Fibroblast of pulmonary artery (primary cell): ENCODE results near the gene LINS1.

Source experiments
- DNase-seq: peaks from one replicate; pipeline ENCODE4 v3.0.0-alpha.2; 2010; ENCODE audit warnings: low read depth
- H3K4me3 ChIP-seq: replicated peaks from 2 replicates; pipeline ENCODE4 v1.5.1; 2011; ENCODE audit warnings: low read depth, mild to moderate bottlenecking, control low read depth, low read length, moderate library complexity
- TF ChIP-seq, protein P1 (sequence below): IDR thresholded peaks from 2 replicates; pipeline ENCODE4 v1.5.1; 2011; ENCODE audit warnings: mild to moderate bottlenecking, control low read depth, low read length, inconsistent platforms; ENCODE audit errors: missing control alignments

Gene LINS1

DNA sequence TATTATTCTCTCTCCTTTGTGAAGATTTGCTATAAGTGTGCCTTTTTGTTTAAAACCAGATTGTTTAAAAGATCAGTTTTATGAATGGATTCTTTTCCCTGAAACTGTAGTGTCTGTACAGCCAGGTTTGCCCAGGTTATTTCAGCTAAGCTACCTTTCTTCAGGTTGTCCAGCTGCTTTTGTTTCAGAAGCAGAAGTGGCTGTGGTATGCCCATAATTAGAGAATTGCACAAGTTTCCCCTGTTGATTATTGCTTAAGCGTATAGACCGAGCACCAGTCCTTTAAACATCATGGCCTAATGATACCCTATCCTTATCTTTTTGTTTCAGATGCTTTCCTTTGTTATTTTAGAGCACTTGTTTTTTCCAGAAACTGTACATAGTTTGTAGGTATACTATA is 10.6 kb upstream of the LINS1 start:
- H3K4me3 ChIP-seq, result no peak overlapping the region

DNA sequence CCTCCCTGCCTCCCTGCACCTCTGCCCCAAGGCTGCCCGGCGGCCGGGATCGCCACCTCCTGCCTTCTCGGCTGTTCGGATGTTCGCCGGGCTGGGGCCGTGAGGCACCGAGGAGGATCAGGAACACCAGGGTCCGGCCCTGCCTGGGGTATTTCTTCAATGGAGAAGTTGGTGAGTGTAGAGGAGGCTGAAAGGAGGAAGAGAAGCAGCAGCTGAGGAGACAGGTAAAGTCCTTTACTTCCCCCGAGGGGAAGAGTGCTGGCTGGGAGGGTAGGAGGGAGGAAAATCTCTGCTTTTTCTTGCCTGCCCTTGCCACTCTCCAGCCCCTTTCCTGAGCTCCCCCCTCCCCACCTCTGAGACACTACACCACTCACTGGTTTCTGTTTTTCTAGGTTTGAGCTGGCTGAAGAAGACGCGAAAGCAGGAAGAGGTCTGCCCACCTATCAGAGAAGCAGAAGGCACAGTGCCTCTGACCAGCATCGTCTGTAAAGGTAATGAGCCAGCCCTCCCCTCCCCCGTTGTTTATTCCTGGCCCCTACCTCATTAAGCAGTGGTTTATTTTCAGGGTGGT is 924 bp upstream of the LINS1 start:
- TF ChIP-seq, protein P1, sequence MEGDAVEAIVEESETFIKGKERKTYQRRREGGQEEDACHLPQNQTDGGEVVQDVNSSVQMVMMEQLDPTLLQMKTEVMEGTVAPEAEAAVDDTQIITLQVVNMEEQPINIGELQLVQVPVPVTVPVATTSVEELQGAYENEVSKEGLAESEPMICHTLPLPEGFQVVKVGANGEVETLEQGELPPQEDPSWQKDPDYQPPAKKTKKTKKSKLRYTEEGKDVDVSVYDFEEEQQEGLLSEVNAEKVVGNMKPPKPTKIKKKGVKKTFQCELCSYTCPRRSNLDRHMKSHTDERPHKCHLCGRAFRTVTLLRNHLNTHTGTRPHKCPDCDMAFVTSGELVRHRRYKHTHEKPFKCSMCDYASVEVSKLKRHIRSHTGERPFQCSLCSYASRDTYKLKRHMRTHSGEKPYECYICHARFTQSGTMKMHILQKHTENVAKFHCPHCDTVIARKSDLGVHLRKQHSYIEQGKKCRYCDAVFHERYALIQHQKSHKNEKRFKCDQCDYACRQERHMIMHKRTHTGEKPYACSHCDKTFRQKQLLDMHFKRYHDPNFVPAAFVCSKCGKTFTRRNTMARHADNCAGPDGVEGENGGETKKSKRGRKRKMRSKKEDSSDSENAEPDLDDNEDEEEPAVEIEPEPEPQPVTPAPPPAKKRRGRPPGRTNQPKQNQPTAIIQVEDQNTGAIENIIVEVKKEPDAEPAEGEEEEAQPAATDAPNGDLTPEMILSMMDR, result no peak
- DNase-seq, result peak; percentile 8
- peak overlapping the region; percentile 93 for H3K4me3 ChIP-seq

More for the DNA sequence above, 10.6 kb upstream of the LINS1 start:
- no peak for DNase-seq
- TF ChIP-seq, protein P1, result no peak

DNA sequence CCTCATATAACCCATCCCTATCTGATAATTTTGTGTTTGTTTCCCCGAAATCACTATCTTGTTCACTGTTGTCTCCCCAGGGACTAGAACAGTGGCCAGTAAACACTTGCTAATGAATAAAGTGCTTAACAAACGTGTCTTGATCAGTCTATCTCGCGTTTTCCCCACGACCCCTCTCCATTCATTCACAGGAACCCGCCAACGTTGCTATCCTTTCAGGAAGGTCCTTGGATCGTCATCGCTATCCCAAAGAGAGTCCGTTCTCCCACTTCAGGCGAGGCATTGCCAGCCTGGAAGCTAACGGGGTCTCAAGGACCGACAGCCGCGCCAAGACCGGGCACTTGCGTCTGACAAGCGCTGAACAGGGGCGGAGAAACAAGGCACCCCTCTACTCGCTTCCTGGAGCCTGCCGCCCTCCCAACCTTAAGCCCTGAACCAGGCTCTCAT is 344 bp downstream of the LINS1 start:
- TF ChIP-seq, protein P1, result no peak
- H3K4me3 ChIP-seq, result peak overlapping the region; percentile 87
- DNase-seq, result no peak

DNA sequence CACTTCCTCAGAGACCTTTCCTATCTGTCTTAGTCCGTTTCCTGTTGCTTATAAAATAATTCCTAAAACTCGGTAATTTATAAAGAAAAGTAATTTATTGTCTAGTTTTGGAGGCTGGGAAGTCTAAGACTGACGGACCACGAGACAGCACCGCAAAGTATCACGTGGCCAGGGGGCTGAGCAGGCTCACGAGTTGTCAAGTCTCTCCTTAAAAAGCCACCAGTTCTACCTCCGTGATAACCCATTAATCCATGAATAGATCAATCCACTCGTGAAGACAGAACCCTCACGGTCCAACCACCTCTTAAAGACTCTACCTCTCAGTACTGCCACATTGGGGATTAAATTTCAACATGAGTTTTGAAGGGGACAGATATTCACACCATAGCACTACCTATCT is 821 bp downstream of the LINS1 start:
- DNase-seq, result peak; percentile 17
- TF ChIP-seq, protein P1, result no peak
- H3K4me3 ChIP-seq, result peak overlapping the region; percentile 87

DNA sequence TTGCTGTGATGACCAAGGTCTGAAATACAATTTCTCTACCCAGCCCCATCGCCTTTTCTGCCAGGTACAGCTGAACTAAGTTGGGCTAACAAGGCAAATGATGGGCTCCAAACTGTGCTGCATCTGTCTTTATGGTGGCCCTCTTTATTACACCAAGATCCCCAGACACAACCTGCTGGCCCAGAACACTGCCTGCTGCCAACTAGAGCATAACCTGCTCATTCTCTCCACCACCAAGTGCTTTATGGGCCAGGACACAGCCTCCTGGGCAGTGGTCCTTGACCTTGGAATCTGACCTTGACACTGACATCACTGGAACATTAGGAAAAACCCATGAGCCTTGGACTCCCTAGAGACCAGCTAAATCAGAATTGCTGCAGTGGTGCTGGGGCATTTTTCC is 3.3 kb downstream of the LINS1 start:
- H3K4me3 ChIP-seq, result no peak overlapping the region
- DNase-seq, result no peak
- TF ChIP-seq, protein P1, result no peak

DNA sequence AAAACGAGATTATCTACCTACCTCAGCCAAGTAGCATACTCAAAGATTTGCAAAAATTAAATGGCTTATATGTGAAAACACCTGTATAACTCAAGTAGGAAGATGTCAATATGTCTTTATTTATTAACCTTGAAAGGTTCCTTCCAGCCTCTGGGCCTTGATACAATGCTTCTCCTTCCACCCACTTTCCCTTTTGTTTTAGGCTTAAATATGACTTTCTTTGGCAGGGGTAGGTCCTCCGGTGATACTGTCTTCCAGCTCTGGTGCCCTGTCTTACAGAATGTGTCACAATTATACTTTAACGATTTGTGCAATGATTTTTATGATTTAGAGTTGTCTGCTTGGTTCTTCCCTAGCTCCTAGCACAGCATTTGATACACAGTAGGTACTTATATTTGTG is 4.1 kb downstream of the LINS1 start:
- no peak for DNase-seq
- H3K4me3 ChIP-seq, result no peak overlapping the region
- TF ChIP-seq, protein P1, result no peak

DNA sequence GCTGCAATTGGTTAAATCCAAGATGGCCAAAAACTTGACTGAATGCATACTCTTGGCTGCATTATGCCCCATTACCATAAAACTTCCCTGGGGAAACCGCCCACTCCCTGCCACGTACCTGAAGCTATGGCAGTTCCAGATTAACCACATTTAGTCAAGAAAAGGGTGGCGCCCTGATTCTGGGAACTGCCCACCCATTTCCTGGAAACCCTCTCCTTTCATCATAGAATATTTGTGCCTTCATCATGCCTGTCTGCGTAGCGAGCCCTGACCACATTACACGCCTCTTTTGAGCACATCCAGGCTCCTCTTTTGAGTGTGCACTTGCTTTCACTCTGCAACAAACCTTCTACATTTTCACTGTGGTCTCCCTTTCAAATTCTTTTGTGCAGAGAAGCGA is 5.2 kb downstream of the LINS1 start:
- TF ChIP-seq, protein P1, result no peak
- H3K4me3 ChIP-seq, result no peak overlapping the region
- peak; percentile 24 for DNase-seq
